AG10803 (cell line): ENCODE measurements around the gene TTC28.

ENCODE experiments used
- DNase-seq: peaks from one replicate; pipeline ENCODE4 v3.0.0; 2010; ENCODE audit warnings: low read depth
- H3K4me3 ChIP-seq: 2 replicates; pipeline ENCODE4 v1.5.1; 2011; ENCODE audit warnings: mild to moderate bottlenecking, low read length, control low read depth
- TF ChIP-seq, protein P1 (sequence below): conservative IDR thresholded peaks from 2 replicates; pipeline ENCODE4 v1.5.1; 2011; ENCODE audit warnings: mild to moderate bottlenecking, low read length, control low read depth, inconsistent platforms

The TTC28 gene

DNA sequence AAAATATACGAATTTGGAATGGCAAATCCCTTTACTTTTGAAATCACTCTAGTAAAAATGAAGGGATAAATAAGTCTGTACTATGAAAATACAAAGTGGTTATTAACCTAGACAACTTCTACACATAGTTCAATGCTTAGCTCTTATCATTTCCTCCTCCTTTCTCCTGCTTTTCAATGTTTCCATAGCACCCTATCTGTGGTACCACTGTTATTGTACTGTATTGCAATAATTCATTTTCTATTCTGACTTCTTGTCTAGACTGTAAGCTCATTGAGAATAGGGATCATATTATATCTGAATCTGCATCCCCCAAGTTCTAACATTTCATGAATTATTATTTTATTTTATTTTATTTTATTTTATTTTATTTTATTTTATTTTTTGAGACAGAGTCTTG is 251.4 kb downstream of the TTC28 start:
- H3K4me3 ChIP-seq, result no peak overlapping the region
- TF ChIP-seq, protein P1, sequence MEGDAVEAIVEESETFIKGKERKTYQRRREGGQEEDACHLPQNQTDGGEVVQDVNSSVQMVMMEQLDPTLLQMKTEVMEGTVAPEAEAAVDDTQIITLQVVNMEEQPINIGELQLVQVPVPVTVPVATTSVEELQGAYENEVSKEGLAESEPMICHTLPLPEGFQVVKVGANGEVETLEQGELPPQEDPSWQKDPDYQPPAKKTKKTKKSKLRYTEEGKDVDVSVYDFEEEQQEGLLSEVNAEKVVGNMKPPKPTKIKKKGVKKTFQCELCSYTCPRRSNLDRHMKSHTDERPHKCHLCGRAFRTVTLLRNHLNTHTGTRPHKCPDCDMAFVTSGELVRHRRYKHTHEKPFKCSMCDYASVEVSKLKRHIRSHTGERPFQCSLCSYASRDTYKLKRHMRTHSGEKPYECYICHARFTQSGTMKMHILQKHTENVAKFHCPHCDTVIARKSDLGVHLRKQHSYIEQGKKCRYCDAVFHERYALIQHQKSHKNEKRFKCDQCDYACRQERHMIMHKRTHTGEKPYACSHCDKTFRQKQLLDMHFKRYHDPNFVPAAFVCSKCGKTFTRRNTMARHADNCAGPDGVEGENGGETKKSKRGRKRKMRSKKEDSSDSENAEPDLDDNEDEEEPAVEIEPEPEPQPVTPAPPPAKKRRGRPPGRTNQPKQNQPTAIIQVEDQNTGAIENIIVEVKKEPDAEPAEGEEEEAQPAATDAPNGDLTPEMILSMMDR, result no peak
- DNase-seq, result no peak

DNA sequence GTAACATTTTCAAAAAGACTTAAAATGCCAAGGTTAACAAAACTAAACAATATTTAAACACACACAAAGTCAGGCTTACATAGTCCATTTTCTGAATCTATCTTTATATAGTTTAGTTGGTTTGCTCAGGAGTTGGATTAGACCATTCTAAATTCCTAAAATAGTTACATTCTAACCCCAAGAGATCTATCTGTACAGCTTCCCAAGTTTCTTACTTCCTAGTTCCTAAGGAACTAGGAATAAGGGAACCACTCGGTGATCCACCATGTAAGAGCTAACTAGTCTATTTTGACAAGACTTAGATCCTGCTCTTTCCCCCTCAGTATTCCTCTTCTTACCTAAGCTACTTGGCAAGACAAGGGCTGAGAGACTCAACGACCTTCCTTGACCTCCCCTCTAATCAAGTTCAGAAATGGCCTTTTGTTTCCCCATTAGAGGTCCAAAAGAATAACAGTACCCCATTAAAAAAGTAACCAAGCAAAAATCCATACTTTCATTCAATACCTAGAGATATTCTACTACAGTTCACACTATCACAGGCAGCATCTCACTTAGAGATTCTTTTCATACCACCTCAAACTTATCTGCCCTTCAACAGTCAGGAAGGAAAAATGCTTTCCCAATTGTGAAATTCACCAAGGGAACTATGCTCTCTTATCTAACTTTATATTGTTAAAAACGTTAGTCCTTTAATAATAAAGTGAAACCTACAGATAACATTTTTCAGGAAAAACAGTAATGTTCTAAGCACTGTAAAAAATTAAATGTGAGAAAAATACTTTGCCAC is 253.1 kb downstream of the TTC28 start:
- DNase-seq, result peak; percentile 51
- TF ChIP-seq, protein P1, result no peak
- H3K4me3 ChIP-seq, result no peak overlapping the region

DNA sequence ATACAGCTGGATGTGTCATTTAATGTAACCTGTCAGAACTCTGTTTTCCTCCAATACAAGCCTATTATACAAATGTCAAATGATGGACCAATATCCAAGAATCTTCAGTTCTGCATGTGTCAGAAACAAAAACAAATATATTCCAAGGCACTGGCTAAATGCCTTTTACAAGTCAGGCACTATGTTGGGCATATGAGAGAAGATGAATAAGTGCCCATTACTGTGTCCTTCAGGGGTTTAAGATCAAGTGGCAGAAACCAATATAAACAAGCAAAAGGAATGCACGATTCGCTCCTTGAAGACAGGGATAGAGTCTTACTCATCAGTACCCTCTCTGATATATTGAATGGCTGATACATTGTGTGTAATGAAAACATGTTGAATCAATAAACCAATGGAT is 254.4 kb downstream of the TTC28 start:
- TF ChIP-seq, protein P1, result no peak
- DNase-seq, result no peak
- H3K4me3 ChIP-seq, result no peak overlapping the region

DNA sequence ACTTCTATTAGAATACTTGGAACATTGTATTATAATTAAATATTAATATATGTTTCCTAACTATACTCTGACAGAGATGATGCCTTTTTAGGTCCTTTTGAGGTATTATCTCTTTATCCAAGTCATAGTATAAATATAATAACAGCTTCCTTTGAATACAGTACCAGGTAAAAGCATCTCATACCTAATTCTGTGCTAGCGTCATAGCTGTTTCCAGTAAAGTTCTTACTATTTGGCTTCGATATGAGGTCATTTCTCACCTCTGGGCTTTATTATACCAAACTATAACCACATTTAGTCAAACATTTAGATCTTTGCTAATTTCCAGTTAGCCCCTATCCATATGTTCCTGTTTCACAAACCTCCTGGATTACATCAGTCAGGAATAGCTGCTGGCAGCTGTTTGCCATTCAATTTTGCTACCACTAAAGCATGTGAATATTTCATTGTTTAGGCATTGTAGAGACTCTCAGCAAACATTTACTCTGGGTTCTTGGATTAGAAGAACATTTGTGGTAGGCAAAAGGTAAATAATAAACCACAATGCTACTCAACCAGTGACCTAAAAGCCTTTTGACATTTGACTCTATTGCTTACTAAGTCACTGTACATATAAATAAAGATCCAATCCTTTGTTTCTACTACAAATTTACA is 255.1 kb downstream of the TTC28 start:
- no peak overlapping the region for H3K4me3 ChIP-seq
- peak; percentile 86 for DNase-seq
- TF ChIP-seq, protein P1, result no peak

DNA sequence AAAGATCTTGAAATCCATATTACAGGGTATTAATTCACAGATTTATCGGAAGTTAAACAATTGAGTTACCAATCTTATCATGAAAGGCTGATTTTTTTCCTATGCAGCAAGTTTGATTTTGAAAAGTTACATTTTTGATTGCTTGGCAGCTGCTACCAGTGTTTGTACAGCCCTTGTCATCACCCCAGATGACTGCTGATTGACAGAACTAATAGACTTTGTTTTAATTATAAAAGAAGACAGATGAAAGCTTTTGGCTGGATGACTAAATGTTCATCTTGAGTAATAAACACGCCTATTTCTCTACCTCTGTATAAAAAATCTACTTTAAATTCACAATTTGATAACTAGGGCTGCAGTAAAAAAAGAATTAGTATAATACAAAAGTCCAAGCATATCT is 259.7 kb downstream of the TTC28 start:
- DNase-seq, result no peak
- TF ChIP-seq, protein P1, result no peak
- H3K4me3 ChIP-seq, result no peak overlapping the region

DNA sequence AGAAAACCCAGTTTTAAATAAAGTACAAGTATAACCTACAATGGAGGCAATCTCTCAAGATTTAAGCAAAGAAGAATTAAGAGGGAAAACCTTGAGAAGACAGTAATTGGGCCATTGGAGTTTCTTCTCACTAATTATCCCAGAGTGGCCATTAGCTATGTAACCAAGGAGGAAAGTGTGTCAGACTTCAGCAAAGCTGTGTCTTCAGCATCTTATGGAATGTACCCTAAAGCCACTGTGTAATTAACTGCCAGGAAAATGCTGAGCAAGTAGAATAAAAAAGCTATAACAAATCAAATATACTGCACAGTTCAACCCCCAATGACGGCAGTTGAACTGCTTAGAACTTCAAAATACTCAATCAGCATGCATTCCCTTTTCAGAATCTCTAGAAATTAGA is 261.6 kb downstream of the TTC28 start:
- DNase-seq, result no peak
- TF ChIP-seq, protein P1, result no peak
- H3K4me3 ChIP-seq, result no peak overlapping the region

DNA sequence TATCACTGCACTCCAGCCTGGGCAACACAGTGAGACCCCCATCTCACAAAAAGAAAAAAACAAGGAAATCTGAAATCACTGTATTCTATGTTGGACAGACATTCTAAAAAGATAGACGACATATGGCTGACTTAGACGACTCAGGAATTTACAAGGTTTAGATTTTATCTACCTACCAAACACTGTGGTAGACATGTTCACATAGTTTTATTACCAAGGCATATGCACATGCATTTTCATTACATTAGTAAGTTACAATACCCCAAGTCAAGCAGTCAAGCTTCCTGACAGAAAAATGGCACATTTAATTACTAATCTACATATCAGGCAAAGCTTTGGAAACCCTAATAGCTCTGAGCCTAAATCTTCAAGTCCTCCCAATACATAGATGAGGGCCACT is 262.2 kb downstream of the TTC28 start:
- no peak for DNase-seq
- TF ChIP-seq, protein P1, result no peak

More for the DNA sequence above, 262.2 kb downstream of the TTC28 start:
- H3K4me3 ChIP-seq, result no peak overlapping the region
